Fibroblast of mammary gland (primary cell): Measurements from ENCODE around the gene HSPB1.
A peak's percentile ranks its signal among the peaks of the same experiment; 100 is the strongest.
"Not testable (repeated sequence)": the region's sequence is repeated elsewhere in the genome, so short reads cannot be mapped to it uniquely, and the experiment has no call there.

Experiments used
- DNase-seq: peaks from one replicate; pipeline ENCODE4 v3.0.0-alpha.2; 2010; ENCODE audit warnings: low read depth
- H3K4me3 ChIP-seq: 2 replicates; pipeline ENCODE4 v1.5.1; 2011; ENCODE audit warnings: low read depth, mild to moderate bottlenecking, low read length, moderate library complexity; ENCODE audit not compliant: control insufficient read depth
- CTCF ChIP-seq: conservative IDR thresholded peaks from 2 replicates; pipeline ENCODE4 v1.5.1; 2011; ENCODE audit warnings: low read depth, low read length, inconsistent platforms; ENCODE audit not compliant: control insufficient read depth, insufficient read depth

The HSPB1 gene

GRCh38 chr7:76314042-76314721 is 11.7 kb downstream of the HSPB1 start:
- peak; percentile 89 for DNase-seq
- peak; percentile 100 for TF ChIP-seq CTCF
- no peak overlapping the region for H3K4me3 ChIP-seq

- DNase-seq, H3K4me3 ChIP-seq: not testable (repeated sequence)
These were observed 12.3 kb downstream of the HSPB1 start for GRCh38 chr7:76314740-76315139.

- TF ChIP-seq CTCF: no peak
- no peak for DNase-seq
- H3K4me3 ChIP-seq: no peak overlapping the region
These were observed 12.9 kb downstream of the HSPB1 start for GRCh38 chr7:76315364-76315763.

- no peak for TF ChIP-seq CTCF
- DNase-seq: no peak
- H3K4me3 ChIP-seq: peak overlapping the region; percentile 73
These were observed 14.7 kb downstream of the HSPB1 start for GRCh38 chr7:76316984-76317781.

GRCh38 chr7:76317782-76318487 is 15.5 kb downstream of the HSPB1 start:
- peak; percentile 93 for DNase-seq
- peak overlapping the region; percentile 73 for H3K4me3 ChIP-seq
- no peak for TF ChIP-seq CTCF

- DNase-seq: peak; percentile 92
- H3K4me3 ChIP-seq: peak overlapping the region; percentile 73
- peak; percentile 35 for TF ChIP-seq CTCF
These were observed 16.2 kb downstream of the HSPB1 start for GRCh38 chr7:76318488-76319353.
